Measurements from ENCODE around the gene NFATC2.

The NFATC2 gene

GRCh38 chr20:51513545-51513944 is 29.0 kb downstream of the NFATC2 start:
- no peak for DNase-seq

- peak in 1 of 5 donors; percentile 41 for DNase-seq
Observed at GRCh38 chr20:51512645-51513044, 29.9 kb downstream of the NFATC2 start.

- no peak for DNase-seq
Observed at GRCh38 chr20:51511861-51512619, 30.5 kb downstream of the NFATC2 start.

- no peak for DNase-seq
Observed at GRCh38 chr20:51510936-51511605, 31.4 kb downstream of the NFATC2 start.

GRCh38 chr20:51510169-51510568 is 32.4 kb downstream of the NFATC2 start:
- no peak for DNase-seq

- DNase-seq: no peak
Observed at GRCh38 chr20:51509208-51509607, 33.3 kb downstream of the NFATC2 start.

- no peak for DNase-seq
Observed at GRCh38 chr20:51508780-51509179, 33.7 kb downstream of the NFATC2 start.

- no peak for DNase-seq
Observed at GRCh38 chr20:51508158-51508557, 34.4 kb downstream of the NFATC2 start.

- DNase-seq: no peak
Observed at GRCh38 chr20:51507216-51508036, 35.1 kb downstream of the NFATC2 start.

GRCh38 chr20:51506527-51507215 is 35.8 kb downstream of the NFATC2 start:
- DNase-seq: no peak

GRCh38 chr20:51505566-51505965 is 37.0 kb downstream of the NFATC2 start:
- DNase-seq: no peak

- no peak for DNase-seq
Observed at GRCh38 chr20:51503376-51503775, 39.1 kb downstream of the NFATC2 start.

GRCh38 chr20:51500936-51501335 is 41.6 kb downstream of the NFATC2 start:
- DNase-seq: peak in 3 of 5 donors; percentile 32 to 39 (median 37)

GRCh38 chr20:51500311-51500710 is 42.2 kb downstream of the NFATC2 start:
- DNase-seq: peak in 4 of 5 donors; percentile 39 to 76 (median 42)

GRCh38 chr20:51498765-51499540 is 43.6 kb downstream of the NFATC2 start:
- no peak for DNase-seq

- DNase-seq: peak in 4 of 5 donors; percentile 30 to 52 (median 40)
Observed at GRCh38 chr20:51497542-51498467, 44.7 kb downstream of the NFATC2 start.

- no peak for DNase-seq
Observed at GRCh38 chr20:51496964-51497363, 45.6 kb downstream of the NFATC2 start.

GRCh38 chr20:51495921-51496545 is 46.5 kb downstream of the NFATC2 start:
- no peak for DNase-seq

- no peak for DNase-seq
Observed at GRCh38 chr20:51495291-51495690, 47.2 kb downstream of the NFATC2 start.

All from T-helper 1 cell (primary cell).